GM18526 (cell line): ENCODE data around the gene MPDU1.

ENCODE experiments used
- POLR2A ChIP-seq: IDR thresholded peaks from 3 replicates; pipeline ENCODE4 v1.6.1; 2011; ENCODE audit not compliant: insufficient read length; ENCODE audit errors: extremely low read depth

Gene MPDU1

DNA sequence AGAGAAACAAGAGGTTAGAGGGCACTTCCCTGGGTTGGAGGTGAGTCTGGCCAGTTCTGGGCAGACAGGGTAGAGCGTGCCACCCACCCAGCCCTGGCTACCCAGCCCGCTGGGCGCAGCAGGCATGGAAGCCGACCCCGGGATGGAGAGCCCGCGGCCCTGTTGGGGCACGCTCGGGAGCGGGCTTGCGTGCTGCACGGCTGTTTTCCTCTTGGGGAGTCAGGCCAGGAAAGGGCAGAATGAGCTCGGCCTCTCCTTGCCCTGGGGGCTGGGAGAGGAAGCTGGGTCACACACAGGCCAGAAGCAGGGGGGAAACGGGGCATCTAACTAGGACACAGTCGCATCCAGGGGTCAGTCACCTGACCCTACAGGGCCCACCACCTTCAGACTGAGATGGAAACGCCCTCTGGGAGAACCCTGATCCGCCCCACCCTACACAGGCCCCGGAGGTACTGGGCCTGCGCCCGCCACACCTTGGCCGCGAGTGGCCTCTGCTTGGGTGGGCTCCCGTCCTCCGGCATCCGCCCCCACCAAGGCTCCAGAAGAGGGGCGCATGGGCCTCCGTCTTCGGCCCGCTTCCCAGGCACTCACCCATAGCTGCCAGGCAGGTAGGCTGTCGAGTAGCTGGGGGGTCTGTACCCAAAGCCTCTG lies 5.0 kb downstream of the MPDU1 start:
- TF ChIP-seq POLR2A = no peak

DNA sequence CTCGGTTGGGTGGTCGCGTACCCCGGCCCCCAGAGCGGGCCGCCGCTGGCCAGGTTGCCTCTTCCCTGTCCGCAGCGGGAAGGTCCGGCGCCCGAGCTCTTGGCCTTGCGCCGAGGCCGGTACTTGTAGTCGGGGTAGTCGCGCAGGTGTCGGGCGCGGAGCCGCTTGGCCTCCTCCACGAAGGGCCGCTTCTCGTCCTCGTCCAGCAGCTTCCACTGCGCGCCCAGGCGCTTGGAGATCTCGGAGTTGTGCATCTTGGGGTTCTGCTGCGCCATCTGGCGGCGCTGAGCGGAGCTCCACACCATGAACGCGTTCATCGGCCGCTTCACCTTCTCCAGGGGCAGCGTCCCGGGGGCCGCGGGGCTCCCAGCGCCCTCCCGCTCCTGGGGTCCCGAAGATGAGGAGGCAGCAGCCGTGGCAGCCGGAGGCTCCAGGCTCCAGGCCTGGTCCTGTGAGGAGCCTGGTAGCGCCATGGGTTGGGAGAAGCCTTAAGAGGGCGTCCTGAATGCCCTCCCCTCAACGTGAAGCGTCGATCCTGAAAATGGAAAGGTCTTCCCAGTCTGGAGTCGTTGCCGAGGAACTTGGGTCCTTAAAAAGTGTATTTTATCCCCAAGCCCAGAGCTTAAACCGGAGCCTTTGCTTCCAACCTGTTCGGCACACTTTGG lies 5.7 kb downstream of the MPDU1 start:
- TF ChIP-seq POLR2A = no peak

DNA sequence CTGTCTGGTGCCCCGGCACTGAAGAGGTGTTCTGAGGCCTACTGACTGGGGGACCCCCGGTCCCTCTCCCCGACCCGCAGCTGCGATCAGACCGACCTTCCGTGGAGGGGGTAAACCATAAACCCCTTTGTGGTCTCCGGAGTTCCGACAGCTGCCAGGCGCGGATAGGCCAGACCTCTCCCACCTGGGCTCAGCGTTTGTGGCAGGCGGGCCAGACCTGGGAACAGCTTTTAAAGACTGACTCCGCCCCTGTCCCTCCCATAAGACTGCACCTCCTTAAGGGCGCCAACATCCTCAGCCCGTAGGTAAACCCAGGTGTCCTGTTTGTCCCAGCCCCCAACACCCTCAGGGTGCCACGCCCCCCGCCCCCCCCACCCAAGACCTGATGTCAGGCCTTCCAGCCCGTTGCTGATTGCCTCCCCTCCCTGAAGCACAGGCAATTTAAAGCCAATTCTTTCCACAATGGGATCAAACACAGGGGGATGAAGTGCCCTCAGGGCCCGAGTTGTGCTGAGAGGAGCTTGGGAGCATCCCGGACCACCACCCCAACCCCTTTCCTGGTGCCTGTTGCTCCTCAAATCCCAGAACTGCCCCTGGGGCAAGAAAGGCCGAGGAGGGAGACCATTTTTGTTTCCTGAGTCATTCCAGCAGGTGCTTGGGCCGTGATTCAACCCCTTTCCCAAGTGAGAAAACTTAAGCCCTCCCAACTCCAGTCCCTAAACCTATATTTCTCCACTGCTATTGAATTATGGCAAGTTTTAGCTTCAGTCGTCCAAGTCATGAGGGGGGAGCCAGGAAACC lies 6.4 kb downstream of the MPDU1 start, which contains the start of gene SOX15:
TSS of gene SOX15 (minus strand) at position 204 of the 801 bp plus-strand sequence. CDS start 418 bp downstream, outside the sequence.
- TF ChIP-seq POLR2A = no peak

DNA sequence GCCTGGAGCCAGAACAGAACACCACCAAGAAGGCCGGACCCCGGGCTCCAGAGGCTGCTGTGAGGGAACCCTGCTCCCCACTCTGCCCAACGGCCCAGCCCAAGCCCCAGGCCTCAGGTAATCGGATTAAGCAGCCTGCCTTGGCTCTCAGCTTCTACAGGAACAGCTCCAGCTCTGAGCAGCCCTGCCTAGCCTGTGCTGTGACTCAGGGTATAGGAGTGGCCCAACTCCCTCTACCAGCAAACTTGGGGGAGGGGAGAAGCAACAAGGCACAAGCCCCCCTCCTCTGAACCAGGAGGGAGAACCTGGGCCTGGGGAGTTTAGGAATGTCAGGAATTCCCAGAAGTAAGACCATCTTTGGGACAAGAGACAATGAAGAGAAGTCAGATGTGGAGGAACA lies 7.1 kb downstream of the MPDU1 start:
- no peak for TF ChIP-seq POLR2A

DNA sequence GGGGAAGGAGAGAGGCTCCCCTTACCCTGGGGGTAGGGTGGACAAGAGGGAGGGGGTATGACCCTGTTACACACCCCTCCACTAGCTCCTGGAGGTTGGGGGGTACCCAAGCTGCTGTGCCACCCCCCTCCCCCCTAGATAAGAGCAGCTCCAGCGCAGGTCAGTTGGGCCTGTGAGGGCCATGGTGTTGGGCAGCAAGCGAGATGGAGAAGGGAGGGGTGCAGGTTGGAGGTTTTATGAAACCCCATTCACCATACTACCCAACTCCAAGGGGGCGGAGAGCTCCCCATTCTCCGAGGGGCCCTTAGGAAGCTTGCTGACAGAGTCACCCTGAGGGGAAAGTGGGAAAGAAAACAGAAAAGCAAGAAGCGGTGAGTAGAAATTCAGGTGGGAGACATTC lies 7.9 kb downstream of the MPDU1 start:
- TF ChIP-seq POLR2A = peak; percentile 12

DNA sequence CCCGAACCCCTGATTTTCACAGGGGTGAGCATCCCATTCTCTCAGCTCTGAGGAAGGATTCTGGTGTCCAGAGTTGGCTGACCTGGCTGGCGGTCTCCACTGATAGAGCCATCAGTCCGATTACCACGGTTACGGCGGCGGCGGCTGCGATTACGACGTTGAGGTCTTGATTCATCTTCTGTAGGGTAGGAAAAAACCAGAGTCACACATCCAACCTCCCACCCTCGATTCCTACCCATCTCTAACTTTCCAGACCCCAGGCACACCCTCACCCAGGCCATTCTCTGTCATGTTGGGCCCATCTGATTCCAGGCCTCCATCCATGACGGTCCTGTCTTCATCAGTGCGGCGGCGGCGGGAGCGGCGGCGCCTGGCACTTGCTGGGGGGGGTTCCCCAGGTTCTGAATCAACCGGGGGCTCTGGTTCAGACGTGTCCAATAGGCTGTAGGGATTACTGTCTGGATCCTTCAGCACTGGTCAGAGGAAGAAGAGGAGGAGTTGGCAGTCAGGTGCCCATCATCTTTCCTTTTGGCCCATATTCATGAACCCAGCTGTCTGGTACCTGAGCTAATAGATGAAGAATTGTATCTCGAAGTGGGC lies 8.9 kb downstream of the MPDU1 start:
- TF ChIP-seq POLR2A = no peak

DNA sequence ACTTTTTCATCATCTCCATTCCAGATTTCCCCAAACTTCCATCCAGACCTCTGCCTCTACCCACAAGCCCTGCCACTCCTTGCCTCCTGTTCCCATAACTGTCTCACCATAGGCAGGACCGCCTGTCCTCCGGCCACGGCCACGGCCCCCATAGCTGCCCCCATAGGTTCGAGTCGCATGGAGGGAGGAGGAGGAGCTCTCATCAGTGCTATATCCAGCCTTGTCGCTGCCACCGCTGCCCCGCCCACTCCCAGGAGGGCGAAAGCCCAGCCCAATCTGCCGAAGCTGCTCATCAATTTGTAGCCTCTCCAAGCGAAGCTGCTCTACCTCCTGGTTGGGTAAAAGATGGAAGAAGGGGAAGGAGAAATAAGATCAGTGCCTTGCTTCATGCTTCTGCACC lies 9.6 kb downstream of the MPDU1 start:
- no peak for TF ChIP-seq POLR2A

DNA sequence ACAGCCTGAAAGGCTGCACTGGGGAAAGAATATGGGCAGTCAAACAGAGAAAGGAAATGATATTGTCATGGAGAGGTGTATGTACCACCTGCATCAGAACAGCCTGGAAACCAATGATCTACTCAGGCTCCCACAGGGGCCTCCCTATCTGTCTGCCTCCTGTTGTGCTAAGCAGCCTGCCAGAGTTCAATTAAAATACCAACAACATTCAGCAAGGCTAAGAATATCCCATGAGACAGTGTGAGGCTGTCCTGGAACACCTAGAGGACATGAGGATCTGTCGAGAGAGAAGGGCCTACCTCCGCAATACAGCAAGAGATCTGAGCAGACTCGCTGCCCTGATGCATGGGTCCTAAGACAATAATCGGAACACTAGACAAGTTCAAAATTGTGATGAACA lies 22.6 kb downstream of the MPDU1 start:
- TF ChIP-seq POLR2A = no peak

DNA sequence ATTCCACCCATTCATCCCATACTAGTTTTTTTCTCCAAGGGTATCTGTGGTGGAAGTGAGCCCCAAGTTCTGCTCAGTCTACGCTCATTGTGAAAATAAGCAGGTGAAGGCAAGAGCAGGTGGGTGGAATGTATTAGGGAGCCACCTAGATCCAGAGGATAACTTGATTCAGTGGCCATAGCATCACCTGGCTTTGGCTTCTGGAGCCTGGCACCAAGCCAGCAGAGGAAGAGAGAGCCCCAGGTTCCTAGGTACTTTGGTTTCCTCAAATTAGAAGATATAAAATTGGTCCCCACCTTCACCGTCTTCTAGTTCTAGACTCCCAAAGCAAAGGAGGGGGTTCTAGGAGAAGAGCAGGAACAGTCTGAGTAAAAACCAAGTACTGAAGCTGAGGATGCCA lies 27.0 kb downstream of the MPDU1 start:
- TF ChIP-seq POLR2A = no peak

DNA sequence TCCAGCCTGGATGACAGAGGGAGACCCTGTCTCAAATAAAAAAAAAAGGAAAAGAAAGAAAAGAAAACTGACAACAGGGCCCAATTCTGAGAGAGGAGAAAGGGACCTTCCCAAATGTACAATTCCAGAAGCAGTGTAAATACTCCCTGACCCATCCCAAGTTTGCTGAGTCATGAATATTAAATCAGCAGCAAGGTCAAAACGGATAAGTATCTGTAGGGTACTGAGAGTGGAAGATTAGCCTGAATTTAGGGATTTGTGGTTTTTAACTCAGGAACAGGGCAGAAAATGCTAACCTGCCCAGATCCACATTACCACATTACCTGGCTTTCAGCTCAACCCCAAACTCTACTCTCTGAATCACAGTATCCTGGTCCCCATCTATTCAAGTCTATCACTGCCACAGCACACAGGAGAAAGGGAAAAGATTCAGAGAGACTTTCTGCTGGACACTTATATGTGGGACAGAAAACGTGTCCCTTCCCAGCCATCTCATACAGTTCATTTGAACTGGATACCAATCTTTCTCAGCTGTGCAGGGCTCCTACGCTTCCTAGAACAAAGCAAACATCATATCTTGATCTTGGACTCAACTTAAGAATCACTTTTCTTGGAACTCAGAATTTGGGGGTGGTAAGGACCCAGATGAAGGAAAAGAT lies 28.1 kb downstream of the MPDU1 start:
- no peak for TF ChIP-seq POLR2A

DNA sequence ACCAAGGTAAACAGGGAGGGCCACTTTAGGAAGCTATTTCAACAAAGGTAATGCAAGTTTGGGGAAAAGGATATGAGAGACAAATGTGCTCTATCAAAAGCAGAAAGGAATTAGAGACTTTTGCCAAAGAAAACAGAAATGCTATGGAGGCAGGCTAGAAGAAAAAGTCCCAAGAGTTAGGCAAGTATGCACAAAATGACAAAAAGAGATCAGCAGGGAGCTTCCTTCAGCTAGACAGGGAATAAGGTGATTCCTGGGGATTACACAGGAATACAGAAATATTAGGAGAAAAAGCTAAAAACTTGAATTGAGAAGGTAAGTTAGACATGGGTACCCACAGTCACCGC lies 28.6 kb downstream of the MPDU1 start:
- TF ChIP-seq POLR2A = no peak

DNA sequence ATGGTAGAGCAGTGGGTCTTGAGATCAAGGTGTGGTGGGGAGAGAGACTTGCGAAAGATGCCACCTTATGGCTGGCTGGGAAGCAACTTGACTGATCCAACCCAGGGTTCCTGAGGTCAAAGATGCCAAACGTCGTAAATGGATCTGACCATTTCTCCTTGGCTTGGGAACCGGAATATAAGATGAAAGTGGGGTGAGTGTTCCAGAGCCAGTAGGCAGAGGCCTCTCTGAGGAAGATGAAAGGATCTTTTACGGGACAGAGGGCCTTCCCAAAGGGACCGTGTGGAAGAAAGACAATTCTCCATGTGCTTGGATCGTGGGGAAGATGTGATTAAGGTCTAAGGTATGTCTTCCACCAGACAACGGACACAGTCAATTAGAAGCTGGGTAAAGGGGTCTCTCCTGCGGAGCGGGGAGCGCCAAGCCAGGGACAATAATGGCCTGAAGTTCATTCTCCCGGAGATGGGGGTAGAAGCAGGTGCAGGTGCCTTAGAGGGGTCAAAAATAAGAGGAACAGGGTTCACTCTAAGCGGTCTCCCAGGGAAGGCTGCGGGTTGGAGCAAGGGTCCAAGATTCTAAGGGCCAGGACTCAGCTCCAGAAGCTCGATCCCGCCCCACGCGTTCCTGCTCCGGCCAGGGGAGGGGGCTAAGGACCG lies 30.2 kb downstream of the MPDU1 start:
- no peak for TF ChIP-seq POLR2A

DNA sequence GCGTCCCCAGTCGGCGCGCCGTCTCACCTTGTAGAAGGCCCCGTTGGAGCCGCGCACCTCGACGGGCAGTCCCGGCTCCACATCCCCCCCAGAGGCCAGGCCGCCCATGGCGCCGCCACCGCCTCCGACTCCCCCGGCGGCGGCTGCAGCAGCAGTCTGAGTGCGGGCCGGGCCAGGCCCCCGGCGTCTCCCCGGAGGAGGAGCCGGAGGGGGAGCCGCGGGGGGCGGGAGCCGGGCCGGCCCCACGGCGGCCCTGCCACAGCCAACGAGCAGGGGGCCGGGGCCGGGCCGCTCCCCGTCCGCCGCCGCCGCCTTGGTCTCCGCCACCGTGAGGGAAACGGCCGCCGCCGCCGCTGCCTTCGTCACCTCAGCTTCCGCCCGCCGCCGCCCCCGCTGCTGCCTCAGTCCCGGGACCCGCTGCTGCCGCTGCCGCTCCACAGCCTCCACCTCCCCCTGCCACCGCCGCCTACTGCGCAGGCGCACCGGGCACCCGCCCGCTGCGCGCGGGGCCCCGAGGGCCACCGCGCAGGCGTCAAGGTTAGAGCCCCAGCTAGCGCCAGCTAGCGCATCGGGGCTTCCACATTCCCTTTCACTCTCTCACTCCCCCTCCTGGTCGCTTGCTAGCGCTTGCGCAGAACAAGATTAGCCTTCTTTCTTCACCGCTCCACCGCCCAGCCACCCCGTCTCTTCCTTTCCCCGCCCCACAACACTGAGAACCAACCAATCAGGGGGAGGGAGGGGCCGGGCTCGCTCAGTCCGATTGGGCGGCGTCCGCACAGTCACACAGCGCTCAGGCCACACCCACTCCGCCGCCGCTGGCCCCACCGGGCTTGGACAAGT lies 31.0 kb downstream of the MPDU1 start, which contains the start of gene FXR2:
TSS of gene FXR2 (minus strand) at position 473 of the 840 bp plus-strand sequence. CDS start at position 108, 365 bp downstream.
- peak; percentile 61 for TF ChIP-seq POLR2A

DNA sequence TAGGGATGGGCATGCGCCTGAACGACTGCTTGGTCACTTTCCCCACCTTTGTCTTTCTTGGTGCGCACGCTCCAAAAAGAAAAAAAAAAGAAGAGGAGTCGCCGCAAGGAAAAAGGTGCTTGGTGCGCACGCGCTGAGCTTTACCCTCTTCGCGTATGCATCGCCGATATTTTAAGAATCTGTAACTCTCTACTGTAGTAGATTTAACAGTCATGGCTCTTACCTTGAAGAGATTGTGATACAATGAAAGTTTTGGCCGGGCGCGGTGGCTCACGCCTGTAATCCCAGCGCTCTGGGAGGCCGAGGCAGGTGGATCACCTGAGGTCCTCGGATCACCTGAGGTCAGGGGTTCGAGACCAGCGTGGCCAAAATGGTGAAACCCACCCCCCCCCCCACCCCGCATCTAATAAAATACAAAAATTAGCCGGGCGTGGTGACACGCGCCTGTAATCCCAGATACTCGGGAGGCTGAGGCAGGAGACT lies 31.7 kb downstream of the MPDU1 start:
- peak; percentile 19 for TF ChIP-seq POLR2A
